ENCODE data around the gene CITED2.

- no peak for TF ChIP-seq POLR2AphosphoS5 (IDR thresholded peaks at IDR 0.05; ENCODE audit: borderline replicate concordance, low read depth, low read length)
- TF ChIP-seq EZH2 (IDR thresholded peaks at IDR 0.05): no peak
- no peak for TF ChIP-seq FOXP2 (optimal IDR thresholded peaks at IDR 0.05; ENCODE audit: control extremely low read depth, extremely low read length, insufficient read depth)
These were observed 17.5 kb downstream of the CITED2 start for GRCh38 chr6:139356924-139357323.

All from SK-N-MC (cell line).